Measurements from ENCODE around the gene AFG3L2. TPM values are rescaled to one million over a fixed set of nuclear protein-coding genes. Genes with fewer than 3 reads are reported as not detected.
A peak's percentile ranks its signal among the peaks of the same experiment; 100 is the strongest.

Gene AFG3L2
- total and polyA plus RNA-seq, 9 of the 15 experiments (the other 6 are each of a cell fraction or from before 2014, with no cell fraction given): 24.1 to 109 (median 84.0) TPM

GRCh38 chr18:12307701-12308385 lies 69.2 kb downstream of the AFG3L2 start, which contains the start of gene TUBB6:
Gene TUBB6 (plus strand): TSS chr18:12308241. CDS start chr18:12308293, 52 bp downstream.
- Histone ChIP-seq H3K4me2 (ENCODE audit: insufficient read depth, low read length) (peak within 1 kb of the TSS; percentile 88), H3K36me3 (ENCODE audit: control insufficient read depth, insufficient read depth, low read length) (peaks cover 31% of the 10 kb centered on the region), H3K27me3 (ENCODE audit: control insufficient read depth in 2 of 2, insufficient read depth in 2 of 2, low read length in 2 of 2) (no peaks in the 10 kb centered on the region), H4K20me1 (replicated peaks; ENCODE audit: control insufficient read depth, insufficient read depth, low read length) (no peaks in the 10 kb centered on the region), H2AFZ (ENCODE audit: low read depth, low read length) (peak within 1 kb of the TSS; percentile 82), H3K9me3 (replicated peaks; ENCODE audit: control insufficient read depth, insufficient read depth, low read depth, low read length) (peaks cover 25% of the 10 kb centered on the region), H3K4me3 (peak within 1 kb of the TSS; percentile 86), H3K27ac (ENCODE audit: extremely low read depth, low read depth, low read length) (peak within 1 kb of the TSS; percentile 91), H3K9me1 (ENCODE audit: control insufficient read depth, insufficient read depth, low read length) (peaks cover under 1% of the 10 kb centered on the region), H3K9ac (ENCODE audit: insufficient read depth in 1 of 2, low read depth in 2 of 2, low read length in 2 of 2) (peak within 1 kb of the TSS; percentile 95 to 96), H3K79me2 (ENCODE audit: control insufficient read depth, insufficient read depth, low read length) (peaks cover 32% of the 10 kb centered on the region), H3K4me1 (replicated peaks in 1 of 2; ENCODE audit: control insufficient read depth in 2 of 2, insufficient read depth in 2 of 2, low read length in 2 of 2) (peaks cover 41 to 58% of the 10 kb centered on the region in 2 experiments)
- FAIRE-seq (no peak), ATAC-seq (peak; percentile 77), DNase-seq (ENCODE audit: extremely low read depth in 1 of 4, low spot score in 3 of 4) (peak; percentile 81 to 93 (median 92))
- POLR2A ChIA-PET: interaction anchor here (0.6 to 4.3 kb wide), 6 partner anchors 10 to 416 kb away, joined by 3 to 19 read pairs (median 6); no protein-coding TSS in a partner anchor
- no TSS peak for BruUV-seq (replicated peaks)
- in situ Hi-C loops (cut with MboI) (no loop called here), intact Hi-C loops (cut with micrococcal nuclease) (no loop called here)
- 26% methylated on average over 17 of the region's 88 CpGs for WGBS (ENCODE audit: insufficient coverage, low coverage, missing lambda C conversion rate)
- CTCF ChIA-PET (ENCODE audit: low intra/inter-chr PET ratio): no interaction called here
- TF ChIP-seq CTCF (IDR thresholded peaks at IDR 0.05 in 2 of 3, conservative IDR thresholded peaks at IDR 0.05 in 1 of 3; ENCODE audit: insufficient read depth in 2 of 3, low read depth in 1 of 3, low read length in 3 of 3): peak in 1 of 3 experiments; percentile 8; a peak in 1 of 6 replicates
- 0 out of 2 replicates have a peak, but pooled peaks have one; percentile 7 for TF ChIP-seq EGR1 (conservative IDR thresholded peaks at IDR 0.05)
- TF ChIP-seq E2F5 (CRISPR knock-in tag; IDR thresholded peaks at IDR 0.05): no peak
- TF ChIP-seq YY1 (IDR thresholded peaks at IDR 0.05; ENCODE audit: borderline replicate concordance in 1 of 3, control insufficient read depth in 1 of 3, extremely low read depth in 1 of 3, insufficient read depth in 3 of 3, insufficient read length in 1 of 3, insufficient replicate concordance in 2 of 3, low read depth in 1 of 3, low read length in 2 of 3): peak in 2 of 3 experiments; percentile 13 to 74
- TF ChIP-seq ZNF395 (CRISPR knock-in tag; IDR thresholded peaks at IDR 0.05): no peak; the same call in 1 of the 2 replicates
- TF ChIP-seq KDM5B (IDR thresholded peaks at IDR 0.05; ENCODE audit: insufficient replicate concordance, low read depth, low read length): peak; percentile 30
- TF ChIP-seq NFIC (IDR thresholded peaks at IDR 0.05): peak; percentile 57
- peak; percentile 87 for TF ChIP-seq TAF1 (IDR thresholded peaks at IDR 0.05; ENCODE audit: control insufficient read depth, extremely low read depth, insufficient read depth, low read length, severe bottlenecking)
- TF ChIP-seq HNRNPL (IDR thresholded peaks at IDR 0.05; ENCODE audit: low read depth, low read length): no peak
- TF ChIP-seq POLR2G (IDR thresholded peaks at IDR 0.05; ENCODE audit: low read depth, low read length): peak; percentile 91
- TF ChIP-seq ZNF23 (CRISPR knock-in tag; IDR thresholded peaks at IDR 0.05): no peak
- no peak for TF ChIP-seq NR2C2 (CRISPR knock-in tag; IDR thresholded peaks at IDR 0.05)
- peak; percentile 43; the same call in 1 of the 2 replicates for TF ChIP-seq NR2C2 (tag; IDR thresholded peaks at IDR 0.05)
- TF ChIP-seq MAZ (CRISPR knock-in tag; conservative IDR thresholded peaks at IDR 0.05 in 1 of 2, IDR thresholded peaks at IDR 0.05 in 1 of 2): 0 out of 4 replicates have a peak, but pooled peaks of 1 of the 2 experiments have one; percentile 1
